ENCODE data around the gene DPP10. TPM values are rescaled to one million over a fixed set of nuclear protein-coding genes. Genes with fewer than 3 reads are reported as not detected.

DPP10 gene
- total RNA-seq, 1 experiment from 2014 or later = not detected

- no peaks in the 10 kb centered on the region for H3K36me3 Mint-ChIP-seq (ENCODE audit: insufficient read depth, unreplicated experiment)
- no peaks in the 10 kb centered on the region for H3K4me1 Mint-ChIP-seq (ENCODE audit: insufficient read depth, unreplicated experiment)
- no peak for TF ChIP-seq CTCF (IDR thresholded peaks at IDR 0.05; ENCODE audit: unreplicated experiment)
- H3K9me3 Mint-ChIP-seq (ENCODE audit: unreplicated experiment) = peaks cover 13% of the 10 kb centered on the region
- POLR2A ChIA-PET = no interaction called here
- BruUV-seq (replicated peaks) = no TSS peak
- intact Hi-C loops (cut with micrococcal nuclease) = no loop called here
- no peak overlapping the region for H3K4me3 Mint-ChIP-seq (ENCODE audit: unreplicated experiment)
- H3K27ac Mint-ChIP-seq (ENCODE audit: low read depth, unreplicated experiment) = no peak overlapping the region
- CTCF ChIA-PET = no interaction called here
- no peaks in the 10 kb centered on the region for H3K27me3 Mint-ChIP-seq (ENCODE audit: insufficient read depth, unreplicated experiment)
- DNase-seq (ENCODE audit: unreplicated experiment) = no peak
Measured at GRCh38 chr2:115075800-115076199, 633.4 kb downstream of the DPP10 start.

DNA sequence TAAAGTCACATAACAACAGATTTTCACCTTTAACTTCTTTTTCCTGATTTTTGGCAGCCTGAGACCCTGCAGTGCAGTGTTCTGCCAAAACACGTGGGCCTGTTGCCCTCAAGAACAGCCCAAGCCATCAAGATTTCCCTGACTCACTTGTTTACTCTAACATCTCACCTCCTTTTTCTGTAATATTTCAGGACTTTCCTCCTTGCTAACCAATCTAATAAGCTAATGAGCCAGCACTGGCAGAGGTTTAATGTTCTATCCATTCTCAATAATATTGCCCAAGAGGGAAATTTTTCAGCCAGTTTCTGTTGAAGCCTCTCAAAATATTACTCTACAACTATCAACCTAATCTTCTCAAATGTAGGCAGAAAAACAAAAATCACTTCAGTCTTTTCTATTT is 635.2 kb downstream of the DPP10 start:
- intact Hi-C loops (cut with micrococcal nuclease) = no loop called here

DNA sequence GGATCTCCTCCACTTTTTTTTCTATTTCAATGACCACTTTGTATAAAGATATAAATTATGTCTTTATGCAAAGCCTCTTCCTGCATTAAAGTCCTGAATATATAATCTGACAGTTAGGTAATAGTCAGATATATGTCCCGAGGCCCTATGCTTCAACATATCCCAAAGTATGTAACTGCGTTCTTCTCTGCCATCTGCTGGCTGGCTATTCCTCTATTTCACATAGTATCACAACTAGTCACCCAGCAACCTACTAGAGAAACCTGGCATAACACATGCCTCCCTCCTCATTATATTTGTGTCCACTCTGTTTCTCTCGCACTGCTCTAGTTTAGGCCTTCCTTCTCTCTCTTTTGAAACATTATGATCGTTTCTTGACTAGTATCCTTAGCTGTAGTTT is 640.8 kb downstream of the DPP10 start:
- POLR2A ChIA-PET = no interaction called here
- Mint-ChIP-seq H3K4me3 (ENCODE audit: unreplicated experiment) (no peak overlapping the region), H3K27me3 (ENCODE audit: insufficient read depth, unreplicated experiment) (no peaks in the 10 kb centered on the region), H3K27ac (ENCODE audit: low read depth, unreplicated experiment) (no peak overlapping the region), H3K36me3 (ENCODE audit: insufficient read depth, unreplicated experiment) (no peaks in the 10 kb centered on the region), H3K9me3 (ENCODE audit: unreplicated experiment) (peaks cover 9% of the 10 kb centered on the region), H3K4me1 (ENCODE audit: insufficient read depth, unreplicated experiment) (peaks cover 6% of the 10 kb centered on the region)
- no TSS peak for BruUV-seq (replicated peaks)
- CTCF ChIA-PET = interaction anchor here (0.6 to 5.8 kb wide), 10 partner anchors 8 to 1103 kb away, joined by 3 to 64 read pairs (median 3); no protein-coding TSS in a partner anchor
- peak; percentile 21 for TF ChIP-seq CTCF (IDR thresholded peaks at IDR 0.05; ENCODE audit: unreplicated experiment)
- intact Hi-C loops (cut with micrococcal nuclease) = loop anchor here (1.0 to 10.0 kb wide), 2 partner anchors 128 to 468 kb away; no protein-coding TSS in a partner anchor
- peak; percentile 40 for DNase-seq (ENCODE audit: unreplicated experiment)

More for the DNA sequence above, 635.2 kb downstream of the DPP10 start:
- ChIA-PET CTCF (no interaction called here), POLR2A (no interaction called here)
- TF ChIP-seq CTCF (IDR thresholded peaks at IDR 0.05; ENCODE audit: unreplicated experiment) = no peak
- Mint-ChIP-seq H3K36me3 (ENCODE audit: insufficient read depth, unreplicated experiment) (no peaks in the 10 kb centered on the region), H3K27me3 (ENCODE audit: insufficient read depth, unreplicated experiment) (no peaks in the 10 kb centered on the region), H3K4me3 (ENCODE audit: unreplicated experiment) (no peak overlapping the region), H3K27ac (ENCODE audit: low read depth, unreplicated experiment) (no peak overlapping the region), H3K4me1 (ENCODE audit: insufficient read depth, unreplicated experiment) (no peaks in the 10 kb centered on the region), H3K9me3 (ENCODE audit: unreplicated experiment) (peaks cover 7% of the 10 kb centered on the region)
- BruUV-seq (replicated peaks) = no TSS peak
- DNase-seq (ENCODE audit: unreplicated experiment) = no peak

GRCh38 chr2:115083711-115084110 is 641.3 kb downstream of the DPP10 start:
- H3K36me3 Mint-ChIP-seq (ENCODE audit: insufficient read depth, unreplicated experiment) = no peaks in the 10 kb centered on the region
- CTCF ChIA-PET = interaction anchor here (0.6 to 5.8 kb wide), 8 partner anchors 9 to 1104 kb away, joined by 3 to 64 read pairs (median 3); no protein-coding TSS in a partner anchor
- peaks cover 6% of the 10 kb centered on the region for H3K4me1 Mint-ChIP-seq (ENCODE audit: insufficient read depth, unreplicated experiment)
- no peaks in the 10 kb centered on the region for H3K27me3 Mint-ChIP-seq (ENCODE audit: insufficient read depth, unreplicated experiment)
- intact Hi-C loops (cut with micrococcal nuclease) = loop anchor here (1.0 to 10.0 kb wide), 2 partner anchors 128 to 469 kb away; no protein-coding TSS in a partner anchor
- peaks cover 10% of the 10 kb centered on the region for H3K9me3 Mint-ChIP-seq (ENCODE audit: unreplicated experiment)
- TF ChIP-seq CTCF (IDR thresholded peaks at IDR 0.05; ENCODE audit: unreplicated experiment) = no peak
- H3K27ac Mint-ChIP-seq (ENCODE audit: low read depth, unreplicated experiment) = no peak overlapping the region
- no peak overlapping the region for H3K4me3 Mint-ChIP-seq (ENCODE audit: unreplicated experiment)
- DNase-seq (ENCODE audit: unreplicated experiment) = no peak
- POLR2A ChIA-PET = no interaction called here
- BruUV-seq (replicated peaks) = no TSS peak

Measured in MCF 10A (cell line).